Thyroid gland (tissue), 4 donors: Measurements from ENCODE around the gene COX10. TPM values are rescaled to one million over a fixed set of nuclear protein-coding genes. Genes with fewer than 3 reads are reported as not detected.

Experiments
- DNase-seq, 2 donors: peaks; one replicate each; pipeline ENCODE4 v3.0.0-alpha.2; 2019
- H3K27ac ChIP-seq, 3 donors: fragments of 200-600 bp; sonication (generic); 1 replicate in 2 of 3; 2 replicates in 1 of 3; pipeline ENCODE4 v1.5.1; 2016 to 2019; ENCODE audit warnings: mild to moderate bottlenecking in 1 of 3, moderate library complexity in 1 of 3
- H3K27me3 ChIP-seq: fragments of 200-600 bp; sonication (generic); one replicate; pipeline ENCODE4 v1.5.1; 2019
- H3K36me3 ChIP-seq, 2 donors: fragments of 200-600 bp; sonication (generic); one replicate each; pipeline ENCODE4 v1.5.1; 2016 to 2019
- H3K4me1 ChIP-seq, 2 donors: fragments of 200-600 bp; sonication (generic); one replicate each; pipeline ENCODE4 v1.5.1; 2017 to 2019
- H3K4me3 ChIP-seq, 3 donors: fragments of 200-600 bp; sonication (generic); replicated peaks in 1 of 3; 1 replicate in 2 of 3; 2 replicates in 1 of 3; pipeline ENCODE4 v1.5.1; 2016; ENCODE audit warnings: mild to moderate bottlenecking in 1 of 3
- H3K9me3 ChIP-seq: fragments of 200-600 bp; sonication (generic); one replicate; pipeline ENCODE4 v1.5.1; 2017
- POLR2A ChIP-seq, 2 donors: fragments of 450-650 bp; IDR thresholded peaks; one replicate each; pipeline ENCODE4 v1.6.1; 2017; ENCODE audit warnings: antibody characterized with exemption in 2 of 2, mild to moderate bottlenecking in 2 of 2, moderate library complexity in 1 of 2
- WGBS, 2 donors: methylation state at CpG; one replicate each; pipeline ENCODE4 v1.1.5; 2017; 5-methylcytosine and 5-hydroxymethylcytosine counted together
- intact Hi-C: fragments of 100-400 bp; cut with DNase I; formaldehyde crosslinking; loops from one replicate; pipeline ENCODE4 v1.15.1; 2023
- total RNA-seq, 4 donors: library from RNA; depleted of rRNA; stranded (reverse); fragments of >200 nt; gene quantifications; one replicate each; pipeline ENCODE4 v1.2.3, GENCODE V29; 2016
- TF ChIP-seq, protein P1 (sequence below), 6 experiments: fragments of 200-600 bp in 3 of 6; fragments of 450-650 bp in 3 of 6; sonication (generic) in 3 of 6; IDR thresholded peaks; one replicate each; pipeline ENCODE4 v1.5.1; 2016 to 2019; ENCODE audit warnings: antibody characterized with exemption in 6 of 6, mild to moderate bottlenecking in 2 of 6, inconsistent platforms in 1 of 6, moderate library complexity in 1 of 6

COX10 gene
- total RNA-seq, 4 donors from 2014 or later = 33.1 to 43.5 (median 34.5) TPM

DNA sequence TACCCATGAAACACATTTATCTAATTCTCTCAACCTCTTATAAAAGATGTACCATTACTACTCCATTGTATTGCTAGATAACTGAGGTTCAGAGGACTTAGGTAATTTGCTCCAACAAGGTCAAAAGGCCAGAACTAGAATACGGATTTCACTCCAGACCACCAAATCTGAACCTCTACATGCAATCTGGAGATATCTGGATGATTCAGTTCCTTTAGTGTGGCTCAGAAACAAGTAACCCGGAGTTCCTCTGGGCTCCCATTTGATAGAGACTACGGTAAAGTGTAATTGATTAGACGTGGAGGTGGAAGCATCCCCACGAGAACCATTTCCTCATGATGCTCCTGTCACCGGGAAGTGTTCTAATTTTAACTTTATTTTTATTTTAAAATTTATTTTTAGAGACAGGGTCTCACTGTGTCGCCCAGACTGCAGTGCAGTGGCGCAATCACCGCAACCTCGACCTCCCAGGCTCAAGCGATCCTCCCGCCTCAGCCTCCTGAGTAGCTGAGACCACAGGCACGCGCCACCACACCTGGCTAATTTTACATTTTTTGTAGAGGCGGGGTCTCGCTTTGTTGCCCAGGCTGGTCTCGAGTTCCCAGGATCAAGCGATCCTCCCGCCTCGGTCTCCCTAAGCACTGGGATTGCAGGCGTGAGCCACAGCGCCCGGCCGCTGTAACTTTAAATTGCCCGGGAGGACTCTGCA, 608 bp upstream of the COX10 start:
- WGBS, 2 donors = 27 to 48% methylated on average over 16 to 24 of the region's 25 CpGs
- intact Hi-C loops = no loop called here
- Histone ChIP-seq H3K9me3 (no peaks in the 10 kb centered on the region), H3K27me3 (no peaks in the 10 kb centered on the region), H3K4me1 (peaks cover 15 to 22% of the 10 kb centered on the region in 2 donors), H3K4me3 (peak overlapping the region; percentile 81 to 93 (median 92)), H3K36me3 (no peaks in the 10 kb centered on the region), H3K27ac (peak overlapping the region in 2 of 3 donors; percentile 56 to 72)
- no peak for TF ChIP-seq POLR2A (IDR thresholded peaks at IDR 0.05)
- TF ChIP-seq, protein P1, sequence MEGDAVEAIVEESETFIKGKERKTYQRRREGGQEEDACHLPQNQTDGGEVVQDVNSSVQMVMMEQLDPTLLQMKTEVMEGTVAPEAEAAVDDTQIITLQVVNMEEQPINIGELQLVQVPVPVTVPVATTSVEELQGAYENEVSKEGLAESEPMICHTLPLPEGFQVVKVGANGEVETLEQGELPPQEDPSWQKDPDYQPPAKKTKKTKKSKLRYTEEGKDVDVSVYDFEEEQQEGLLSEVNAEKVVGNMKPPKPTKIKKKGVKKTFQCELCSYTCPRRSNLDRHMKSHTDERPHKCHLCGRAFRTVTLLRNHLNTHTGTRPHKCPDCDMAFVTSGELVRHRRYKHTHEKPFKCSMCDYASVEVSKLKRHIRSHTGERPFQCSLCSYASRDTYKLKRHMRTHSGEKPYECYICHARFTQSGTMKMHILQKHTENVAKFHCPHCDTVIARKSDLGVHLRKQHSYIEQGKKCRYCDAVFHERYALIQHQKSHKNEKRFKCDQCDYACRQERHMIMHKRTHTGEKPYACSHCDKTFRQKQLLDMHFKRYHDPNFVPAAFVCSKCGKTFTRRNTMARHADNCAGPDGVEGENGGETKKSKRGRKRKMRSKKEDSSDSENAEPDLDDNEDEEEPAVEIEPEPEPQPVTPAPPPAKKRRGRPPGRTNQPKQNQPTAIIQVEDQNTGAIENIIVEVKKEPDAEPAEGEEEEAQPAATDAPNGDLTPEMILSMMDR (IDR thresholded peaks at IDR 0.05) = no peak
- DNase-seq = no peak

DNA sequence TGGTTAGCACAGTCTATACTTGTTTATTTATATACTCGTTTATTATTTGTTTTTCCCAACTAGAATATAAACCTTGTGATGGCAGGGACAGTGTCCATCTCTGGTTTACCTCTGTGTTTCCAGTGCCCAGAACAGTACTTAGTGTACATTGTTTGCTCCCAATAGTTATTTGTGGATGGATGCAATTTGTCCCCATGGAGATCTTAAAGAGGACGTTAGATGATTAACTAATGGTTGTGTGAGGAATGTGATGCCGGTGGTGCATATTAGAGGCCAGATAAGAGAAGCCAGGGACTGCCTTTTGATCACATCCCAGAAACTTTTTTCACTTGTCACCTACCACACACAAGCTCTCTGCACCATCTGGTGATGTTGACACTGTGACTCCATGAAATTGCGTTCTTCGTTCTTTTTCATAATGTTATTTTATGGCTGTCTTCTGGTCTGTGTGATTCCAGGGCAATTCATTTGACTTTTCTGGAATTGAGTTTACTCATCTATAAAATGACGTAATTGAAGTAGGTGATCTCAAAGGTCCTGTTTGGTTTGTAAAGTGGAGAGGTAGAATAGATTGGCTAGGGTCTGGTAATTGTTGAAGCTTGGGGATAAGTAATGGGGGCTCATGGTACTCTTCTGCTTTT, 1.2 kb downstream of the COX10 start:
- Histone ChIP-seq H3K36me3 (no peaks in the 10 kb centered on the region), H3K27ac (no peak overlapping the region), H3K9me3 (no peaks in the 10 kb centered on the region), H3K4me1 (peaks cover 15 to 22% of the 10 kb centered on the region in 2 donors), H3K27me3 (no peaks in the 10 kb centered on the region), H3K4me3 (peak overlapping the region in 1 of 3 donors; percentile 93)
- no peak for DNase-seq
- intact Hi-C loops = no loop called here
- 68 to 71% methylated on average over 6 of the region's 6 CpGs for WGBS, 2 donors
- no peak for TF ChIP-seq POLR2A (IDR thresholded peaks at IDR 0.05)
- TF ChIP-seq, protein P1 (IDR thresholded peaks at IDR 0.05) = no peak

DNA sequence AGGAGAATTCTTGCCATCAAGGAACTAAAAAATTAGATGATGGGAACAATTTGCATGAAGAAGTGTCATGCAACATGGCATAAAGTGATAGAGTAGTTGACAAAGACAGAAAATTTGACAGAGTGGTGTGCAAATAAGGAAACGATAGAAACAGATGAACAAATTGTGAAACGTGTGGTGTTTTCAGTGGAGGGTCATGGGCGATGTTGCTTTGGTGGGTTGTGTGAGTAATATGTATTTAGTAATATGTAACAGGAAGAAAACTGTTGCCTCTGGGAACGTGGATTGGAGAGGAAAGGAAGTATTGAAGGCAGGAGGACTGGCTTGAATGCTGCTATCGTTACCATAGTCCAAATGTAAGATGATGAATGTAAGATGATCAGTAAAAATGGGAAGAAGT, 3.6 kb downstream of the COX10 start:
- Histone ChIP-seq H3K4me3 (no peak overlapping the region), H3K36me3 (peaks cover 5 to 14% of the 10 kb centered on the region in 2 donors), H3K9me3 (no peaks in the 10 kb centered on the region), H3K27me3 (no peaks in the 10 kb centered on the region), H3K27ac (no peak overlapping the region), H3K4me1 (peaks cover 15 to 22% of the 10 kb centered on the region in 2 donors)
- DNase-seq = no peak
- intact Hi-C loops = no loop called here
- WGBS, 2 donors = 89 to 94% methylated on average over 5 of the region's 5 CpGs
- TF ChIP-seq POLR2A (IDR thresholded peaks at IDR 0.05) = no peak
- TF ChIP-seq, protein P1 (IDR thresholded peaks at IDR 0.05) = no peak

DNA sequence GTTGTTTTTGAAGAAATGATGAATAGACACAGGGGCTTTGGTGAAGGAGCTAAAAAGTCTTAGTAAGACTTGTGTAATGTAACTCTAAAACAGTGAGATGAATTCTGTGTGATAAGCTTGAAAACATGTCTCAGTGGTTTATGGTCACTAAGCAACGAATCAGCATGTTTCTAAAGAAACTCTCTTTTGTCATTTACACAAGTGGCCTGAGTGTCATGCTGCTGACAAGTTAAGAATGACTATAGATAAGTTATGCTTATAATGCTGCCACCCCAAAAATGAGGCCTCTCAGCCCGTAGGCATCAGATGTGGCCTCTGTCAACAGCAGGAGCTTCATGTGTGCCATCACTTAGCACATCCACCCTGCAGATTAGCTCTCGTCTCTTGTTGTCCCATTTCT, 8.7 kb downstream of the COX10 start:
- no peak for TF ChIP-seq POLR2A (IDR thresholded peaks at IDR 0.05)
- TF ChIP-seq, protein P1 (IDR thresholded peaks at IDR 0.05) = no peak
- Histone ChIP-seq H3K4me1 (no peaks in the 10 kb centered on the region), H3K27me3 (no peaks in the 10 kb centered on the region), H3K36me3 (peaks cover 5 to 16% of the 10 kb centered on the region in 2 donors), H3K4me3 (no peak overlapping the region), H3K9me3 (no peaks in the 10 kb centered on the region), H3K27ac (no peak overlapping the region)
- intact Hi-C loops = no loop called here
- DNase-seq = no peak
- WGBS, 2 donors = 85 to 87% methylated on average over 3 of the region's 3 CpGs

DNA sequence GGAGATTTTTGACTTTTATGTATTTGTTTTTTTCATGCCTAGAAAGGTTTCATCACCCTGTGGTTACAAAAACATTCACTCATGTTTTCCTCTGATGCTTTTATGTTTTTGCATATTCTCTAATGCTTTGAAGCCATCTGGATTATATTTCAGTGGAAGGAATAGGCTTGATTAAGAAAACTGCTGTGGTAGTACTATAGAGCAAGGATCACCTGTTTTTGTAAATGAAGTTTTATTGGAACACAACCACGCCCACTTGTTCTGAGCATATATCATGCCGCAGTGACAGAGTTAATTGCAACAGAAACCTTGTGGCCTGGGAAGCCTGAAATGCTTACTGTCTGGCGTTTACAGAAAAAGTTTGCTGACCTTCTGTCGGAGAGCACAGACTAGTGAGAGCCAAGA, 11.5 kb downstream of the COX10 start:
- H3K27ac ChIP-seq = no peak overlapping the region
- H3K4me3 ChIP-seq = no peak overlapping the region
- intact Hi-C loops = no loop called here
- no peak for DNase-seq
- 90 to 94% methylated on average over 4 of the region's 4 CpGs for WGBS, 2 donors
- no peaks in the 10 kb centered on the region for H3K9me3 ChIP-seq
- no peaks in the 10 kb centered on the region for H3K4me1 ChIP-seq
- TF ChIP-seq, protein P1 (IDR thresholded peaks at IDR 0.05) = no peak
- no peak for TF ChIP-seq POLR2A (IDR thresholded peaks at IDR 0.05)
- H3K27me3 ChIP-seq = no peaks in the 10 kb centered on the region
- H3K36me3 ChIP-seq = peaks cover 5 to 16% of the 10 kb centered on the region in 2 donors
